Transverse colon (tissue), 4 donors: Measurements from ENCODE around the gene SIGLEC15. TPM values are rescaled to one million over a fixed set of nuclear protein-coding genes. Genes with fewer than 3 reads are reported as not detected.
"Not testable (repeated sequence)": the region's sequence is repeated elsewhere in the genome, so short reads cannot be mapped to it uniquely, and the experiment has no call there.

ENCODE experiments used
- DNase-seq: peaks from one replicate; pipeline ENCODE4 v3.0.0-alpha.2; 2019
- H3K27ac ChIP-seq, 4 donors: fragments of 200-600 bp; sonication (generic); 2 replicates each; pipeline ENCODE4 v1.5.1; 2016 to 2018; ENCODE audit warnings: inconsistent platforms in 4 of 4
- H3K27me3 ChIP-seq: fragments of 200-600 bp; sonication (generic); 2 replicates; pipeline ENCODE4 v1.5.1; 2017; ENCODE audit warnings: inconsistent platforms
- H3K36me3 ChIP-seq, 4 donors: fragments of 200-600 bp; sonication (generic); 2 replicates each; pipeline ENCODE4 v1.5.1; 2017 to 2019; ENCODE audit warnings: inconsistent platforms in 4 of 4
- H3K4me1 ChIP-seq, 4 donors: fragments of 200-600 bp; sonication (generic); 2 replicates each; pipeline ENCODE4 v1.5.1; 2017 to 2020; ENCODE audit warnings: inconsistent platforms in 4 of 4
- H3K4me3 ChIP-seq, 4 donors: fragments of 200-600 bp; sonication (generic); 1 replicate in 1 of 4; 2 replicates in 3 of 4; pipeline versions ENCODE4 v1.5.1 to v1.6.1; 2017 to 2019; ENCODE audit warnings: inconsistent platforms in 4 of 4
- H3K9me3 ChIP-seq, 2 donors: fragments of 200-600 bp; sonication (generic); 2 replicates each; pipeline ENCODE4 v1.5.1; 2017 to 2019; ENCODE audit warnings: inconsistent platforms in 2 of 2
- EP300 ChIP-seq: sonication (generic); formaldehyde crosslinking; IDR thresholded peaks from one replicate; pipeline ENCODE4 v1.6.1; 2017; ENCODE audit warnings: antibody characterized with exemption, low read depth
- POLR2A ChIP-seq: fragments of 450-650 bp; IDR thresholded peaks from one replicate; pipeline ENCODE4 v1.6.1; 2016; ENCODE audit warnings: antibody characterized with exemption, mild to moderate bottlenecking, moderate library complexity
- POLR2AphosphoS5 ChIP-seq, 3 donors: sonication (generic); formaldehyde crosslinking; IDR thresholded peaks; one replicate each; pipeline ENCODE4 v1.6.1; 2016; ENCODE audit warnings: antibody characterized with exemption in 3 of 3
- WGBS, 2 donors: methylation state at CpG; one replicate each; pipeline ENCODE4 v1.1.5; 2018; ENCODE audit warnings: low coverage in 1 of 2; 5-methylcytosine and 5-hydroxymethylcytosine counted together
- in situ Hi-C, 4 donors: fragments of 200-750 bp; cut with MboI; loops; one replicate each; pipeline versions ENCODE4 v1.15.0 to v1.15.1; 2017; ENCODE audit warnings: low sequenced_read_pairs in 3 of 4, low pct_ligation_motif_present in 1 of 4, low pct_unique_long_range_greater_than_20kb in 1 of 4
- intact Hi-C: fragments of 100-400 bp; cut with DNase I; formaldehyde crosslinking; loops from one replicate; pipeline ENCODE4 v1.15.1; 2023; ENCODE audit warnings: low total_unique reads
- total RNA-seq, 4 donors: library from RNA; depleted of rRNA; stranded (reverse); fragments of >200 nt; gene quantifications; one replicate each; pipeline ENCODE4 v1.1.0, GENCODE V29; 2016
- TF ChIP-seq, protein P1 (sequence below), 5 experiments: fragments of 200-600 bp in 3 of 5; fragments of 450-650 bp in 2 of 5; sonication (generic) in 3 of 5; IDR thresholded peaks; 1 replicate in 2 of 5; 2 replicates in 3 of 5; pipeline ENCODE4 v1.5.1; 2016 to 2017; ENCODE audit warnings: antibody characterized with exemption in 5 of 5, inconsistent platforms in 3 of 5, mild to moderate bottlenecking in 2 of 5, moderate library complexity in 1 of 5

The SIGLEC15 gene
- total RNA-seq, 4 donors from 2014 or later = not detected

DNA sequence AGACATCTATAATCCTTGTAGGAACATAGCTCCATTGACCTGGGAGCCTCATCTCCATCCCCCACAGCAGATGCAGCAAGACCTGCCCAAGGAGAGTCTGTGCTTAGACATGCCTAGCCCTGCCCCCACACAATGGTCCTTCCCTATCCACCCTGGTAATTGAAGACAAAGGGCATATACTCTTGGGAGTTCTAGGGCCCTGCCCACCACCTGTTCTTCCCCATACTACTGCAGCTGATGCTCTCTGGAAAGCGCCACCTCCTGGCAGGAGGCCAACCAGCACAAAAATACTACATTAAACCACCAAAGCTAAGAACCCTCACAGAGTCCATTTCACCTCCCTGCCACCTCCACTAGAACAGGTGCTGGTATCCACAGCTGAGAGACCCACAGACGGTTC lies 18.3 kb upstream of the SIGLEC15 start:
- TF ChIP-seq, protein P1, sequence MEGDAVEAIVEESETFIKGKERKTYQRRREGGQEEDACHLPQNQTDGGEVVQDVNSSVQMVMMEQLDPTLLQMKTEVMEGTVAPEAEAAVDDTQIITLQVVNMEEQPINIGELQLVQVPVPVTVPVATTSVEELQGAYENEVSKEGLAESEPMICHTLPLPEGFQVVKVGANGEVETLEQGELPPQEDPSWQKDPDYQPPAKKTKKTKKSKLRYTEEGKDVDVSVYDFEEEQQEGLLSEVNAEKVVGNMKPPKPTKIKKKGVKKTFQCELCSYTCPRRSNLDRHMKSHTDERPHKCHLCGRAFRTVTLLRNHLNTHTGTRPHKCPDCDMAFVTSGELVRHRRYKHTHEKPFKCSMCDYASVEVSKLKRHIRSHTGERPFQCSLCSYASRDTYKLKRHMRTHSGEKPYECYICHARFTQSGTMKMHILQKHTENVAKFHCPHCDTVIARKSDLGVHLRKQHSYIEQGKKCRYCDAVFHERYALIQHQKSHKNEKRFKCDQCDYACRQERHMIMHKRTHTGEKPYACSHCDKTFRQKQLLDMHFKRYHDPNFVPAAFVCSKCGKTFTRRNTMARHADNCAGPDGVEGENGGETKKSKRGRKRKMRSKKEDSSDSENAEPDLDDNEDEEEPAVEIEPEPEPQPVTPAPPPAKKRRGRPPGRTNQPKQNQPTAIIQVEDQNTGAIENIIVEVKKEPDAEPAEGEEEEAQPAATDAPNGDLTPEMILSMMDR (IDR thresholded peaks at IDR 0.05) = peak in 1 of 5 experiments; percentile 6
- H3K27ac ChIP-seq, H3K27me3 ChIP-seq, in situ Hi-C loops, H3K4me3 ChIP-seq, H3K4me1 ChIP-seq, H3K36me3 ChIP-seq, intact Hi-C loops: not testable (repeated sequence)
- DNase-seq = peak; percentile 38
- peaks cover 6 to 10% of the 10 kb centered on the region in 2 donors for H3K9me3 ChIP-seq
- 37% methylated on average over 2 of the region's 2 CpGs; no CpG with 5 or more reads in 1 of the 2 donors for WGBS, 2 donors

DNA sequence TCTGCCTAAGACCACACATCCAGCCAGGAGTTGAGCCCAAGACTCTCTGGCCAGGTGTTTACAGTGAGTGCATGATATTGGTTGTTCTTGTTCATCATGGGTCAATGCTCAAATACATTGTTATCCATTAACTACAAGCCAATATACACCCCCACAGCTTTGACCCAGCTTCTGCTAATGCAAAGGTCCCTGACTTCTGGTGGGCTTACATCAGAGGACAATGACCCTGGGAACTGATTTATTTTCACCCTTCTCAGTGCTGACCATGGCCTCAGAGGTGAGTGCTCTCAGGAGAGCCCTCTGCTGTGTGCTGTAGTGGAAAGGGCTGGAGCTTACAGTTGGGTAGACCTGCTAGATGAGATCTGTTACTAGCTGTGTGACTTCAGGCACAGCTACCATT lies 10.7 kb upstream of the SIGLEC15 start:
- H3K9me3 ChIP-seq, H3K4me1 ChIP-seq, H3K27me3 ChIP-seq, H3K27ac ChIP-seq, DNase-seq, H3K36me3 ChIP-seq, H3K4me3 ChIP-seq, intact Hi-C loops, in situ Hi-C loops: not testable (repeated sequence)

DNA sequence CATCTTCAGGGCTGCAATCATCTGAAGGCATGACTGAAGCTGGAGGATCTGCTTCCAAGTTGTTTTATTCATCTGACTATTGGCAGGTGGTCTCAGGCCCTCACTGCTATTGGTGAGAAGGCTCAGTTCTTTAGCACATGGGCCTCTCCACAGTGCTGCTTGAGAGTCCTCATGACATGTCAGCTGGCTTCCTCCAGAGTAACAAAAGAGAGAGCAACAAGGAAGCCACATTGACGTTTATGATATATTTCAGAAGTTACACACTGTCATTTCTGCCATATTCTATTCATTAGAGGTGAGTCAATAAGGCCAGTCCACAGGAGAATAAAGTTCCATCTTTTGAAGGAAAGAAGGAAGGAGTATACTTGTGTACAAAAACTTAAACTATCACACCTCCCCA lies 7.9 kb upstream of the SIGLEC15 start:
- H3K36me3 ChIP-seq = no peaks in the 10 kb centered on the region
- no peak for TF ChIP-seq EP300
- TF ChIP-seq, protein P1 (IDR thresholded peaks at IDR 0.05) = no peak
- TF ChIP-seq POLR2AphosphoS5 (IDR thresholded peaks at IDR 0.05) = no peak
- no peak for TF ChIP-seq POLR2A
- H3K4me3 ChIP-seq = no peak overlapping the region
- H3K9me3 ChIP-seq = no peaks in the 10 kb centered on the region
- intact Hi-C loops (no loop called here), in situ Hi-C loops (no loop called here)
- 35% methylated on average over 1 of the region's 1 CpG; no CpG with 5 or more reads in 1 of the 2 donors for WGBS, 2 donors
- no peak overlapping the region for H3K27ac ChIP-seq
- DNase-seq = no peak
- no peaks in the 10 kb centered on the region for H3K27me3 ChIP-seq
- no peaks in the 10 kb centered on the region for H3K4me1 ChIP-seq

DNA sequence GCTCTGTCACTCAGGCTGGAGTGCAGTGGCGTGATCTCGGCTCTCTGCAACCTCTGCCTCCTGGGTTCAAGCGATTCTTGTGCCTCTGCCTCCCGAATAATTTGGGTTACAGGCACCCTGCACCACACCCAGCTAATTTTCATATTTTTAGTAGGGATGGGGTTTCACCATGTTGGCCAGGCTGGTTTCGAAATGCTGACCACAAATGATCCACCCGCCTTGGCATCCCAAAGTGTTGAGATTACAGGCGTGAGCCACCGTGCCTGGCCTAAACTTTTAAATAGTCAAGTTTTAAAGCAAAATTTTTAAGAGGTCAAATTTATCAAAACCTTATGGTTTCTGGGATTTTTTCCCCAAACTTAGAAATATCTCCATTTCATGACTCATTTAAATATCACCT lies 6.7 kb upstream of the SIGLEC15 start:
- H3K36me3 ChIP-seq, intact Hi-C loops, H3K27ac ChIP-seq, H3K27me3 ChIP-seq, H3K4me3 ChIP-seq, DNase-seq, in situ Hi-C loops, H3K9me3 ChIP-seq, H3K4me1 ChIP-seq: not testable (repeated sequence)
- WGBS, 2 donors = 72 to 87% methylated on average over 7 to 8 of the region's 8 CpGs

DNA sequence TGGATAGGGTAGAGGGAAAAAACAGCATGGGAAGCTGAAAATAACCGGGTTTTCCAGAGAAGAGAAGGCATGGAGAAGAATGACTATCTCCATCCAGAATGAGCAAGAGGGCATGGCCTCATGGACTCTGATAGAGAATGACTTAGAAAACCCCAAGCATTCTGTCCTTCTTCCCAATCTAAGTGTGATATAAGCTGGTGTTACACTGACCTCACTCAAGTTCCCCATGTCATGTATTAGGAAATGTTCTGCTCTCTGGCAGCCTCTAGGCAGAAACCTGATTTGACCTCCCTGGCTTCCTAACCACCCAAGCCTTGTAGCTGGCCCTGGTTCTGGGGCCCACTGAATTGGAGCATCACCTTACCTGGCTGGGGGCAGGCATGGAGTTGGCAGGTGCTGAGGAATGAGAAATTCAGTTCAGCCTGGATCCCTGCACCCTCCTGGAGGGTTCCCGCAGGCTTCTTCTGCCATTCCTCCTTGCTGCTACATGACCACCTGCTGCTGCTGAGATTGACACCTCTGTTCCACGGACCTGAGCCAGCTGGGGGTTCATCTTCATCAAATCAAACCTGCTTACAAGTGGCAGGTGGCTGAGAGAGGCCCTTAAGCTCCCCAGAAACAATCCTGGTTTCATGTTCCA lies 5.2 kb upstream of the SIGLEC15 start:
- H3K4me1 ChIP-seq = no peaks in the 10 kb centered on the region
- H3K36me3 ChIP-seq = no peaks in the 10 kb centered on the region
- H3K27ac ChIP-seq = no peak overlapping the region
- WGBS, 2 donors = 60 to 63% methylated on average over 2 to 3 of the region's 3 CpGs
- H3K9me3 ChIP-seq = no peaks in the 10 kb centered on the region
- TF ChIP-seq, protein P1 (IDR thresholded peaks at IDR 0.05) = no peak
- in situ Hi-C loops (no loop called here), intact Hi-C loops (no loop called here)
- no peak for DNase-seq
- H3K27me3 ChIP-seq = no peaks in the 10 kb centered on the region
- no peak overlapping the region for H3K4me3 ChIP-seq
